NOMO-1 treated with dmso at 0.1 percent for 144 hours (cell line): Measurements from ENCODE around the gene ZMPSTE24.
"Not testable (repeated sequence)": the region's sequence is repeated elsewhere in the genome, so short reads cannot be mapped to it uniquely, and the experiment has no call there.

Experiments used
- DNase-seq: peaks from one replicate; lab custom pipeline; 2025; ENCODE audit not compliant: unreplicated experiment; lab: John Stamatoyannopoulos, UW

The ZMPSTE24 gene

DNA sequence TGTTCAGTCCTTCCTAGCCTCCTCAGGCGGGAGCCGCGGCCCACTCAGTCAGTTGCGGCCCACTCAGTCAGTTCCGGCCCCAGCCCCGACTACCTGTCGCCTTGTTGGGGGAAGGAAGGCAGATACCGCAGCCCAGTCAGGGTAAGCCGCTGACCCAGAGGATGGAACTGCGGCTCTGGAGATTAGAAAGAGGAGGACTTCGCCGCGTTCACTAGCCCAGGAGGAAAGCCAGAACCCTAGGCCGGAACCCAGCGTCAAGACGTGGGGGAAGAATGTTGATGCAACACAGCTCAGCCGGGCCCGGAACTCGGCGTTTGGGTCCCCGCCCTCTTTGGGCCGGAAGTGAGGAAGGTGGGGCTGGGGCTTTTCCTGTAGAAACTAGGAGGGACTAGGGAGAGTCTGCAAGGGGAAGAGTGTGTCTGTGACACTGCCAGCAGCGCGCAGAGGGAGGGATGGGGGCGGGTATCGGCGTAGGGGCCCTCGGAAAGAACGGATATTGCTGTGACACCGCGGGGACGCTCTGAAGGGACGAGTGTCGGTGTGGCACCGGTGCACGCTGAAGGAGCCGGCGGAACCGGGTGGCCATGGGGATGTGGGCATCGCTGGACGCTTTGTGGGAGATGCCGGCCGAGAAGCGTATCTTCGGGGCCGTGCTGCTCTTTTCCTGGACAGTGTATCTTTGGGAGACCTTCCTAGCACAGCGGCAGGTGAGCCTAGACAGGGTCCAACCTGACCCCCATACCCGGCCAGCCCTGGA is at the start of gene ZMPSTE24:
TSS of gene ZMPSTE24 (plus strand) at position 549 of the 757 bp plus-strand sequence. CDS start at position 585, 36 bp downstream.
- DNase-seq = peak; percentile 97

DNA sequence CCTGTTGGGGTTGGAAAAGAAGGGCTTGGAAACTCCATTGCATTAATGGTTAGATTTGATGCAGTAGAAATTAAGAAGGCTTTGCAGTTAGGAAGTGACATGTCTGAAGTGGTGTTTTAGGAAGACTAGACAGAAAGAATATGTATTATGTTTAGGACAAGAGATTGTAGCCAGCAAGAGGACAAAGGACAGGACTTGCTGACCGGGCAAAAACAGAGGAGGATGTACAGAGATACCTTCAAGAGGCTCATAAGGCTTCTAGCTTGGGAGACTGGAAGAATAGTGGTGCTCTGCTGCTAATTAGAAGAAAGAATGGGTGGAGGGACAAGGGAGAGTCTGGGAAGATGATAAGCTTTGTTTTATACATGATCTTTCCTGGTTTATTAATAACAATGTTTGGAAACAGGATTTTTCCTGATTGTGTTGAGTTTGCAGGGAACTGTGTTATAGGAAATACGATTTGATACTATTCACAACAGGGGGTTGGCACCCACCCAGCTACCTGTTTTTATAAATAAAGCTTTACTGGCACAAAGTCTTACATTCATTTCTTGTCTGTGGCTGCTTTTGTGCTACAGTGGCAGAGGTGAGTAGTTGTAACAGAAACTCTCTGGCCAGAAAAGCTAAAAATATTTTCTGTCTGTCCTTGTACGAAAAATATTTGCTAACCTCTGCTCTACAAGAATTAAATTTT is 47.4 kb upstream of the ZMPSTE24 start:
- no peak for DNase-seq

DNA sequence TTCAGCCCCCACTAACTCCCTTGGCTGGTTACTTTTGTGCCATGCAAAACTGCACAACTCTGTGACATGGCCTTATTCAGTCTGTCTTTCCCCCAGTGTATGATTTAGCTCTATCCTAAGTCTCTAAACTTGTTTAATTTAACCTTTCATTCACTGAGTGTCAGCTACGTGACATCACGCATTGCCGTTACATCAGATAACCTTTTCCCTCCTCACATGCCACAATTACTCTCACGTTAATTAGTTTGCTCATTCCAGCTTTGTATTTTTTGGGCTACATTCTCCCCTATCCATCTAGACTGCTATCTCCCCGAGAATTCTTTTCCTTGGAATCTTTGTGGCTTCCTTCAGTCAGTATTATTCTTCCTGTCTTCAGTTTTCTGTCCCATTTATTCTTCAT is 39.7 kb upstream of the ZMPSTE24 start:
- DNase-seq = no peak

DNA sequence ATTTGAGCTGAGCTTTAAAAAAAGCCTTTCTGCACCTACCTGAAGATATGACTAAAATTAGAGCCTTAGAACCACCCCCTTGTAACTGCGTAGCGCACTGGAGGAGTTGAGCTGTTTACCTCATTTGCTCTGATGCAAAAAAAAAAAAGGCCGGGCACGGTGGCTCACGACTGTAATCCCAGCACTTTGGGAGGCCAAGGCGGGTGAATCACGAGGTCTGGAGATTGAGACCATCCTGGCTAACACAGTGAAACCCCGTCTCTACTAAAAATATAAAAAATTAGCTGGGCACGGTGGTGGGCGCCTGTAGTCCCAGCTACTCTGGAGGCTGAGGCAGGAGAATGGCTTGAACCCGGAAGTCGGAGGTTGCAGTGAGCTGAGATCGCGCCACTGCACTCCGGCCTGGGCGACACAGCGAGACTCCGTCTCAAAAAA is 36.5 kb upstream of the ZMPSTE24 start:
- not testable (repeated sequence) for DNase-seq

DNA sequence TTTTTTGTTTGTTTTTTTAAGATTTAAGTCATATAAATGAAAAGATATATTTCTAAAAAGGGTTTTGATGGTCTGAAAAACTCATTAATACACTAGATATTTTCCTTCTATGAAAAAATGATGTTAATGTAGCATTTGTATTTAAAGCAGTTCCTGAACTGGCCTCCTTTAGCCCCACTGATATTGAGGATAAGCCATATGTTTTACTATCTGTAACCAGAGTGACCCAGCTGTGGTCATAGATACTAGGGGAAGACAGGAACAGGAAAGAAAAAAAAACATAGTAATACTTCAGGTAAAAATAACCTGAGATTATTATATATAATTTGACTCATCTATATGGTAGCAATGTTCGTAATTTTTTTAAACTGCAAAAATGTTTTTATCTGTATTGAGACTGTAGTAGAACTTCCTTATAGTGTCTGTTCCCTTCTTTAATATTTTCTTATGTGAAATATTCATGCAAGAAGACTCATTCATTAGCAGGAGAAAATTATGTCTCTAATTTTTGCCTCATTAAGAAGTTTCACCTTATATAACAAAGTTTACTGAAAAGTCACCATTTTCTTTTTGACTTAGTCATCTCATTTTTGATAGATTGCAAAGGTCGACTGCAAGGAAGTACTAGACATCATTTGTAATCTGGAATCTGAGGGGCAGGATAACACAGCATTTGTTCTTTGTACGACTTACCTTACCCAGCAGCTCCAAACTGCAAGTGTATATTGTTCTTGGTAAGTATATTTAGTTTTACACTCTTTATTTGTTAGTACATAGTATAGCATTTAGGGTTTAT is 35.9 kb upstream of the ZMPSTE24 start:
- no peak for DNase-seq

DNA sequence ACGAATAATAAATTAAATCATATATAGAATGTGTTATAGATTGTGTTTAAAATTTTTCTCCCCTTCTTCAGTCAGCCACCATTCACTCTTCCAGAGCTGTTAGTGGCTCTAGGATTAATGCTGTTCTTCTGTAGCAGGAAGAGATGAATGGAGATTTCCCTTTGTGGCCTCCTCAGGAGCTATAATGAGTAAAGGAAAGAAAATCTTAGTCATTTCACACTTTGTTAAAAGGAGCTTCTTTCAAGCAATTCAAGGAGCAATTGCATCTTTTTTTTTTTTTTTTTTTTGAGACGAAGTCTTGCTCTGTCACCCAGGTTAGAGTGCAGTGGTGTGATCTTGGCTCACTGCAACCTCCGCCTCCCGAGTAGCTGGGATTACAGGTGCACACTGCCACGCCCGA is 34.0 kb upstream of the ZMPSTE24 start:
- DNase-seq = no peak

DNA sequence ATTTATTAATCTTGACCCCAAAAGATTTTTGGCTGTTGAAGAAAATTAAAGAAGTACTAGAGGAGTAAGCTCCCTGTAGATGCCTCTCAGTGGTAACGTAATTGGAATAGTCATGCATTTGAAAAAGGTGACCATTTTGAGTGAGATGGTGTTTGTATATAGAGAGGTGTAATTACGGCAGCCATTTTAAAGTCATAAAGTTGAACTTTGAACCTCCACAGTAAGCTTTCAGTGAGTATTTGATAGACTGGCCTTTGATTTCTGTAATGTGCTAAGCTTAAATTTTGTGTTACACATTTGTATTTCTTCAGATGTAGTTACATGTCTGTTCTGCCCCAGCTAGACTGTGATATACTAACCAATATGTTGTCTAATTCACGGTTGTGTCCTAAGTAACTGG is 31.8 kb upstream of the ZMPSTE24 start:
- DNase-seq = no peak

DNA sequence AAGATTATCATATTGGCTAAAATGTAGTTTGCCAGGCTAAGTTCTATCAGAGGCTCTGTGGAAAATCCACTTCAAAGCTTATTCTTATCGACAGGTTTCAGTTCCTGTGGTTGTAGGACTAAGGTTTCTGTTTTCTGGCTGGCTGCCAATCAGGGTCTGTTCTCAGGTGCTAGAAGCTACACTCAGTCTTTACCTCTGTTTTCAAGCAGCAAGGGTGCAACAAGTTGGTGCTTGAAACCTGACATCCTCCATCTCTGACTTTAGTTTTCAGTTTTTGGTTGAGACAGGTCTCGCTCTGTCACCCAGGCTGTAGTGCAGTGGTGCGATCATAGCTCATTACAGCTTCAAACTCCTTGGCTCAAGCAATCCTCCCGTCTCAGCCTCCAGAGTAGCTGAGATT is 25.6 kb upstream of the ZMPSTE24 start:
- DNase-seq = no peak

DNA sequence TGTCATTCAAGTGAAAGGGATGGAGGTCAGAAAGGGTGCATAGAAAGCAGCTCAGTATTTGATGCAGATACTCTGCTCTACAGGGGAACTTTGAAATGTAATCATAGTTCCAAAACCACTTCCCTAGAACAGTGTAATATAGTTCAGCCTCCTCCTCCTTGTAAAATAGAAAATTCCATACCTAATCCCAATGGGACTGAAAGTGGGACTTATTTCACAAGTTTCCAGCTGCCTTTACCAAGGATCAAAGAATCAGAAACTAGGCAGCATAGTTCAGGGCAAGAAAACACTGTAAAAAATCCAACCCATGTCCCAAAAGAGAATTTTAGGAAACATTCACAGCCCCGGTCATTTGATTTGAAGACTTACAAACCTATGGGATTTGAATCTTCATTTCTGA is 18.4 kb upstream of the ZMPSTE24 start:
- no peak for DNase-seq

DNA sequence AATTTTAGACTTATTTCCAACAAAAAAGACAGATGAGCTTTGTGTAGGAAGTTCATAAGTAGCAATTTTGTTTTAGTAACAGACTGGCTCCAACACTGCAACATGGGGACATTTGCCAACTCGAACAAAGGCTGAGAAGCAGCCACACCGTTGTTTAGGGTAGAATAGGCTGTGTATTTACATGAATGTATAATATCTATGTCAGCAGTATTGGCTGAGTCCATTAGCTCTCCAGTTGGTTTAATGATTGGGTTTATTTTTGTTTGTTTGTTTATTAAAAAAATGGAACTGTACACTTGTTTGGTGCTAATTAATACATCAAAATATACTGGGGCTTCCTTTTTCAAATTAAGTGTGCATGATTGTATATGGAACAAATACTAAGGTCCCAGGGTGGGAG is 17.6 kb upstream of the ZMPSTE24 start:
- no peak for DNase-seq

DNA sequence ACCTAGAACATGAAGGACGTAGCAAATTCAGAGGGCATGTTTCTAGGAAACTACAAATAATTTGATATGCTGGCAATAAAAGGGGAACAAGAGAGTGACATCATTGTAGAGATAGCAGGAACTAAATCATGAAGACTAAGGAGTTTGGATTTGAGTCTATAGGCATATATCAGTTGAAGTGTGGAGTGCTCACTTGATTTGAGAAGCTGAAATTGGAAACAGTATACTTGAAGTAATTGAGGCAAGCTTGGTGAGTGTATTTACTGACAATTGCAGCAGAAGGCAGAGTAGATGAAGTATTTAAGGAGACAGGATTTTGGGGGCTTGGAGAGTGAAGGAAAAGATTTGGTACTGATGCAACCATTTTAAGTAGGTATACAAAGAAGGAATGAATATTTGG is 16.7 kb upstream of the ZMPSTE24 start:
- no peak for DNase-seq

DNA sequence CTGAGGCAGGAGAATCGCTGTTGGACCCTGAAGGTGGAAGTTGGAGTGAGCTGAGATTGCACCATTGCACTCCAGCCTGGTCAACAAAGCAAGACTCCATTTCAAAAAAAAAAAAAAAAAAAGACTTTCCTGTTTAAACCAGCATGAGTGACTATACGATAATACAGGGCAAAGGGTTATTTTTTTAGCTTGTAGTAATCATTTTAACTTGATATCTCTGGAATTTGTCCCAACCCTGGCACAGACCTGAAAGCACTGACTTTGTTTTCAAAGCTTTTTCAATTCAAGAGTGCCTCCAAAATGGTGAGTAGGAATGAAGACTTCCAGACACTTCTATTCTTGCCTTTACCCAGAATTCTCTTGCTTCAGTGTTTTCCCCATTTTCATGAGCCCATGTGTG is 14.7 kb upstream of the ZMPSTE24 start:
- DNase-seq = no peak

DNA sequence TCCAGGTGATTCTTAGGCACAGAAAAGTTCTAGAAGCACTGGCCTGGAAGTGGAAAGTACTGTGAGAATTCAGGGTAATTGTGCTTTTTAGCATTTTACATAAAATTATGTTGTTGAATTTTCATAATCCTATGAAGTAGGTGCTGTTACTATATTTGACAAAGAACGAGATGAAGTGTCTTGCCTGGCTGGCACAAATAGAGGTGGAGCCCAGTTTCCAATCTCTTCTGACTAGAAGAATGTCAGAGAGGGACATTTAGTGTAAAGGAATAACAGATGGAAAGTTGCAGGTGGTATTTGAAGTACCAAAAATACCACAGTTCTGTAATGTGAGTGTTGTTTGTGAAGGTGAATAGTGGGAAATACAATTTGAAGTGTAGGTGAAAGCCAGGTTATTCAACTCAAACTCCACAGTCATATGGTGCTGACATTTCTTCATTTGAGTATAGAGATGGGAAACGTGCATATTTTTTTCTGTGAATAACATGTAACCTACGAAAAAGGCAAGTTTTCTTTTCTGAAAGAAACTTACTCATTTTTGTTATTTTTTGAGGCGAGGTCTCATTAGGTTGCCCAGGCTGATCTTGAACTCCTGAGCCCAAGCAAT is 13.8 kb upstream of the ZMPSTE24 start:
- DNase-seq = no peak

DNA sequence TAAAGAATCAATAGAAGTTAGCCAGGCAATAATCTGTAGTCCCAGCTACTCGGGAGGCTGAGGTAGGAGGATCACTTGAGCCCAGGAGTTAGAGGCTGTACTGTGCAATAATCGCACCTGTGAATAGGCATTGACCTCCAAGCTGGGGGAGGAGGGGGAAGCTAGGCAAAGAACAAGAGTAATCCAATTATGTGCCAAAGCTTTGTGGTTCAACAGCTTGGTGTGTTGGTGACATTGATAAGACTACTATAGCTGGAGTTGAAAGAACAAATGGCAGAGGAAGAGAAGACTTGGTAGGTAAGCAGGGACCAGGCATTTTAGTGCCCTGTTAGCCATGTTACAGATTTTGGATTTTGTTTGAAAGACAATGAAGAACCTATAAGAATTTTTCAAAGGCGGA is 12.3 kb upstream of the ZMPSTE24 start:
- DNase-seq = no peak

DNA sequence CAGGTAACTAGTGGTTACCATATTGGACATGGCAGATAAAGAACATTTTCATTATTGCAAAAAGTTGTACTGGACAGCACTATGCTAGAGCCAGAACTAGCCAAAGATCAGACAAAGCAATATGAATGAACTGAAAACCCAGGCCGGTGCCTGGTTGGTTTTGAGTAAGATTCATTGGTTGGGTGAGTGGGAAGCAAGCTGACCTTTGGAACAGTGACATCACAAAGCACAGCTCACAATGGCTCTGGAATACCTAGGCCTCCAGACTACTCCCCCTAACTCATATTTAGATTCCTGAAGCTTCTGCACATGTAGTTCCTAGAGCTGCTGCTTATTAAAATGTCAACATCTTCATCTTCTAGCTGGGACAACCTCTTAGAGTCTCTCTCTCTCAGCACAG is 10.4 kb upstream of the ZMPSTE24 start, which contains the start of gene TMCO2:
TSS of gene TMCO2 (plus strand) at position 283 of the 400 bp plus-strand sequence. CDS start at position 340, 57 bp downstream.
- no peak for DNase-seq

DNA sequence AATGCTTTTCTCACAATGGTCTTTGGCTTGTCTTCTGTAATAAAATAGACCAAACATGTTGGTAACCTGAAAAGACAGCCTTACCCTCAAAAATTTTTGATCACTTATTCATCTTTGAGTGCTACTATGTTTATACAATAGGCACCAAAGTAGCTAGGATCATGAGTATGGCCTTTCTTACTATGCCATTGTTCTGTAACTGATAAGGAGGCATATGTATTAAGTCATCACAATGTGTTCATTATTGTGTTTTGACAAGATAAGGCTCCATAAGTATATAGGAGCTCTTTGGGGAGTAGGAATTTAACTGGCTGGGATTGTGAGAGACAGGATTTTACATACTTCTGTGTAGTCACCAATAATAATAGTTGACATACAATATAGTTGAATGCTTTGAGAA is 9.6 kb upstream of the ZMPSTE24 start:
- no peak for DNase-seq

DNA sequence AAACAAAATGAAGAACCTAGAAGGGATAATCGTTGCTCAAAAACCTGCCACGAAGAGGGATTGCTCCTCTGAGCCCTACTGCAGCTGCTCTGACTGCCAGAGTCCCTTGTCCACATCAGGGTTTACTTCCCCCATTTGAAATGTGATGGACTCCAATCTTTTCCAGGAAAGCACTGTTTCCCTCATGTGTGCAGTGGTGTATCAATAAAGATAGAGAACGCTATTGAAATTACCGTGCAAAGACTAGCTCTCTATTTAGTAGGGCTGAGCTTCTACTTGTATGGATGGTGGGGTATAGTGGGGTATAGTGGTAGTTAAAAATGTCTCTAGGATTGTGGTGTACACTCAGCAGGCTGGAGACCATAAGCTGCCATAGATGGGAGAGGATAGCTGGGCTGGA is 6.6 kb upstream of the ZMPSTE24 start:
- DNase-seq = peak; percentile 10

DNA sequence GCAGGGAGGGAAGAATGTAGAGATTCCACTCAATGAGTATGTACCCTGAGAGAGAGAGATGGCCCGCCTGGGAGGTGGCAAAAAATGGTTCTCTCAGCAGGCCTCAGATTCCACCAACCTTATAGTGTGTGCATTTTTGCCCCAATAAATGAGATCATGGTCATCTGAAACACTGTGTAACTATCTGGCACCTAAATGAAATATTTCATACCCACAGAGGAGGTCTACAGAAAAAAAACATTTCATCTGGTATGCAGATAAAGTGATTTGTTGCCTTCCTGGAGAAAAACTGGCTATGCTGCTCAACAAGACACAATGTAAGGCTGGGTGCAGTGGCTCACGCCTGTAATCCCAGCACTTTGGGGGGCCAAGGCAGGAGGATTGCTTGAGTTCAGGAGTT is 5.4 kb upstream of the ZMPSTE24 start:
- no peak for DNase-seq

DNA sequence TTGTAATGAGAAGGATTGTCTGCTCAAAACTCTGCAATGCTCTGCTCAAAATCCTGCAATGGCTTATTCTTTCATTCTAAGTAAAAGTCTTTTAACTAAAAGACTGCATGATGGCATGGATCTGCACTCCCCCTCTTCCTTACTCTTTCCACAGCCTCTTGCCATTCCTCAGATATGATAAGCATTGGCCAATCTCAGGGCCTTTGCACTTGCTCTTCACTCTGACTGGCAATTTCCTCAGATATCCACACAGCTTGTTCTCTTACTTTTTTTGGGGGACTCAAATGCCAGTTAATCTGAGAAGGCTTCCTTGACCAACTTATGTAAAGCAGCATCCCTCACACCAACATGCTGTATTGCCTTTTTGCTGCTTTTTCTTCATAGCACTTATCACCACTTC is 2.8 kb upstream of the ZMPSTE24 start:
- no peak for DNase-seq

DNA sequence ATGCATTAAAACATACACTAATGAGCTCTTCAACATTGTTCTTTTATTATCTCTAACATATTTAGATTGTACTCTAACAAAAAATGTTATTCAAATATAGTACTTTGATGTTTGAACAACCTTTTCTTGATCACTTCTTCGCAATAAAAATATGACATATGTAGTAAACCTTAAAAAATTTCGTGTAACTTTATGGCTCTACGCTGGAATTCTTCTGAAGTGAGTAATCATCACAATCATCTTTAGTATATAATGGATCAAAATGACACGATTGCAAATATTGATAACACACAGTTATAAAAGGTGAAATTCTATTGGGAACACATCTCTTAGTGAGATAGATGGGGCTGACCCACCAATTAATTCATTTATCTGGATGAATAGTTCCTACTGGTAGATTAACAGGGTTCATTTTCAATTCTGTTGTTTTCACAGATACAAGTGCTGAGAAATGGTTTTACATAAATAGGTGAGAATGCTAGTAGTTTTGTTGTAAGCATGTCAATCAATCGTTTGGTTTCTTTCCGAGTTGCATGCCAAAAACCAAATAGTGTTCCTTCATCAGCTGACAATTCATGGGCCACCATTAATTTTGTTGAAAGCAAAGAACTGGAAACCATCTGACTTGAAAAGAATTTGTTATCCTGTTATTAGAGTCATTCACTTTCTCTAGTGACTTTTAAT is 1.5 kb upstream of the ZMPSTE24 start:
- no peak for DNase-seq

DNA sequence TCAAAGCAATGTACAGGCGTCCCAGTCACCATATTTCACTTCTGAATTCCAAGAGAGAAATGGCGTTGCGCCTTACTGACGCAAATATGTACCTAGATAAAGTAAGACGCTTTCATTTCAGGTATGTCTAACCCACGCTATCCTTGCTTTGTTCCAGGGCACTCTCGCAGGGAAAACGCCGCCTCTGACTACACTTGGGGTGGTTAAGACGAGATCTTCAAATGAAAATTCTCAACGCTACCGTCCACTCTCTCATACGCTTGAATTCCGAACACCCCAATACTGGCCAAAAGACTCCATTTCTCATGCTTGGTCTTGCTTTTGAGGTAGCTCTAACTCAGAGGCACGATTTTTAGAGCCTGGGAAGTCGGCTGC is 736 bp upstream of the ZMPSTE24 start:
- DNase-seq = no peak
